Islet precursor cell (in vitro differentiated cells): ENCODE results near the gene MEA1.
A peak's percentile ranks its signal among the peaks of the same experiment; 100 is the strongest.

ENCODE experiments used
- DNase-seq: peaks from one replicate; pipeline ENCODE4 v3.0.0-alpha.2; 2018

The MEA1 gene

GRCh38 chr6:43037706-43038105 is 24.0 kb upstream of the MEA1 start:
- DNase-seq = no peak

- no peak for DNase-seq
Measured at GRCh38 chr6:43037197-43037596, 23.5 kb upstream of the MEA1 start.

- no peak for DNase-seq
Measured at GRCh38 chr6:43036712-43037111, 23.0 kb upstream of the MEA1 start.

GRCh38 chr6:43035495-43036194 is 21.9 kb upstream of the MEA1 start:
- DNase-seq = no peak

- no peak for DNase-seq
Measured at GRCh38 chr6:43034190-43034525, 20.4 kb upstream of the MEA1 start.

GRCh38 chr6:43033496-43034189 is 19.9 kb upstream of the MEA1 start:
- DNase-seq = no peak

GRCh38 chr6:43032326-43032725 is 18.6 kb upstream of the MEA1 start:
- no peak for DNase-seq

- no peak for DNase-seq
Measured at GRCh38 chr6:43029120-43029519, 15.4 kb upstream of the MEA1 start.

GRCh38 chr6:43026365-43026764 is 12.6 kb upstream of the MEA1 start:
- no peak for DNase-seq

- DNase-seq = no peak
Measured at GRCh38 chr6:43024436-43024835, 10.7 kb upstream of the MEA1 start.

- peak; percentile 87 for DNase-seq
Measured at GRCh38 chr6:43021270-43022047, 7.7 kb upstream of the MEA1 start, which contains the start of gene RRP36. Gene RRP36, plus strand, starts transcription at chr6:43021623. Its CDS starts 32 bp downstream, at chr6:43021655.

- DNase-seq = peak; percentile 69
Measured at GRCh38 chr6:43020847-43021246, 7.1 kb upstream of the MEA1 start.

GRCh38 chr6:43020052-43020705 is 6.4 kb upstream of the MEA1 start:
- no peak for DNase-seq

GRCh38 chr6:43019152-43019551 is 5.4 kb upstream of the MEA1 start:
- DNase-seq = no peak

GRCh38 chr6:43016943-43017334 is 3.2 kb upstream of the MEA1 start:
- DNase-seq = no peak

GRCh38 chr6:43016176-43016942 is 2.6 kb upstream of the MEA1 start:
- DNase-seq = no peak

- no peak for DNase-seq
Measured at GRCh38 chr6:43014434-43014909, 726 bp upstream of the MEA1 start.

- DNase-seq = no peak
Measured at GRCh38 chr6:43013097-43013842, 476 bp downstream of the MEA1 start.

GRCh38 chr6:43012364-43012763 is 1.4 kb downstream of the MEA1 start:
- no peak for DNase-seq

GRCh38 chr6:43011207-43011606 is 2.5 kb downstream of the MEA1 start:
- no peak for DNase-seq

GRCh38 chr6:43009124-43009523 is 4.6 kb downstream of the MEA1 start:
- peak; percentile 74 for DNase-seq

GRCh38 chr6:43007126-43007525 is 6.6 kb downstream of the MEA1 start:
- DNase-seq = no peak
